Epidermal melanocyte (primary cell): ENCODE results near the gene NT5C3A.

ENCODE experiments used
- DNase-seq: peaks from one replicate; pipeline ENCODE4 v3.0.0; 2011; ENCODE audit warnings: low spot score; ENCODE audit not compliant: insufficient read length

Gene NT5C3A

DNA sequence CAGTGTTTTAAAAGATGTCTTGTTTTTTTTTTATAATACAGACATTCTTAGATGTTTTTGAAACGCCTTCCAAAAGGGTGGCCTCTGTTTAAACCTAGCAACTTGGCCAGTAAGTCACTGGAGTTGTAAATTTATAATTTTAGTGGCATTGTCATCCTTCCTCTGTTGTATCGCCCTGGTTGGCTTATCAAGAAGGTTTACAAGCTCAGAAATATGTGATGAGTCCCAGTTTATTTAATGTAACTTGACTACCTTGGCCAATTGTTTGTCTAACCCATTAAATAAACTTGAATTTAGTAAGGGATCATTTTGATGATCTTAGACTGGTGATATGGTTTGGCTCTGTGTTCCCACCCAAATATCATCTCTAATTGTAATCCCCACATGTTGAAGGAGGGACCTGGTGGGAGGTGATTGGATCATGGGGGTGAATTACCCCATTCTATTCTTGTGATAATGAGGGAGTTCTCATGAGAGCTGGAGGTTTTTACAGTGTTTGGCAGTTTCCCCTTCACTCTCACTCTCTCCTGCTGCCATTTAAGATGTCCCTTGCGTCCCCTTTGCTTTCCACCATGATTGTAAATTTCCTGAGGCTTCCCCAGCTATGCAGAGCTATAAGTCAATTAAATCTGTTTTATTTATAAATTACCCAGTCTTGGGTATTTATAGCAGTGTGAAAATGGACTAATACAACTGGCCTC is 13.4 kb upstream of the NT5C3A start:
- no peak for DNase-seq

DNA sequence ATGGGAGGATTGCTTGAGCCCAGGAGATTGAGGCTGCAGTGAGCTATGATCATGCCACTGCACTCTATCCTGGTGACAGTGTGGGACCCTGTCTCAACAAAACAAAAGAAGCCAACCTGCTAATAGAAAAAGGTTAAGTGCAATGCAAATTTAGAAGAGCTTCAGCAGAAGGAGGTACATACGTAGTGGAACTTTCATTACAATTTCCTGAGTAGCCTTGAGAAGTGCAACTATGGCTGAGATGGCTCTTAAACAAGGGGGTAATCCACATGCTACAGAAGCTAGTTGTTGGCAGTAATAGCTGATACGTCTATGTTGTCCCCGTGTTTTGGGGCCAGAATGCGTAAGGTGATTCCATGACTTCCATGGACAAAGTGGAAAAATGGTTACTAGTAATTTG is 10.7 kb upstream of the NT5C3A start:
- no peak for DNase-seq

DNA sequence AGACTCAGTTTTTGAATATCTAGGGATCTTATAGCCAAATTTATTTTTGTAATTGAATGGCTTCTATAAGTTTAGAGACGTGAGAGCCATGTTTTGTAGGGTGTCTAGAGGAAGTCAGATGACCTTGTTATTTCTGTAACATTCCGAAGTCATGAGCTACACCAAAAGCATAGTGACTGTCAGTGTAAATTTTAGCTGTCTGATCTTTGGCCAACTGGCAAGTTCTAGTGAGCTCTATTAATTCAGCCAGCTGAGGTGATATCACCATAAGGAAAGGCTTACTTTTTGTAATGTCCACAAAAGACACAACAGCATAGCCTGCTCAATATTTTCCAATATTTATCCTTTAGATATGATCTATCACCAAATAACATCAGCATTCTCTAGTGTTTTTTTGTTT is 9.9 kb upstream of the NT5C3A start:
- DNase-seq = peak; percentile 37

DNA sequence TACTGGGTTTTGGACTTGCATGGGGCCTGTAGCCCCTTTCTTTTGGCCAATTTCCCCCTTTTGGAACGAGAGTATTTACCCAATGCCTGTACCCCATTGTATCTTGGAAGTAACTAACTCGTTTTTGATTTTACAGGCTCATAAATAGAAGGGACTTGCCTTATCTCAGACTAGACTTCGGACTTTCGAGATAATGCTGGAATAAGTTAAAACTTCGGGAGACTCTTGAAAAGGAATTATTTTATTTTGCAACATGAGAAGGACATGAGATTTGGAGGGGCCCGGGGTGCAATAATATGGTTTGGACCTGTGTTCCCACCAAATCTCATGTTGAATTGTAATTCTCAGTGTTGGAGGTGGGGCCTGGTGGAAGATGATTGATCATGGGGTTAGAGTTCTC is 8.3 kb upstream of the NT5C3A start:
- DNase-seq = no peak

DNA sequence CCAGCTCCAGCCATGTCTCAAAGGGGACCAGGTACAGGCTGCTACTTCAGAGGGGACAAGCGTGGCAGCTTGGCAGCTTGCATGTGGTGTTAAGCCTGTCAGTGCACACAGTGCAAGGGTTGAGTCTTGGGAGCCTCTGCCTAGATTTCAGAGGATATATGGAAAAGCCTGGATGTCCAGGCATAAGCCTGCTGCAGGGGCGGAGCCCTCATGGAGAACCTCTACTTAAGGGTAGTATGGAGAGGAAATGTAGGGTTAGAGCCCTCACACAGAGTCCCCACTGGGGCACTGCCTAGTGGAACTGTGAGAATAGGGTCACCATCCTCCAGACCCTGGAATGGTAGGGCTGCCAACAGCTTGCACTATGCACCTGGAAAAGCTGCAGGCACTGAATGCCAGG is 7.7 kb upstream of the NT5C3A start:
- no peak for DNase-seq

DNA sequence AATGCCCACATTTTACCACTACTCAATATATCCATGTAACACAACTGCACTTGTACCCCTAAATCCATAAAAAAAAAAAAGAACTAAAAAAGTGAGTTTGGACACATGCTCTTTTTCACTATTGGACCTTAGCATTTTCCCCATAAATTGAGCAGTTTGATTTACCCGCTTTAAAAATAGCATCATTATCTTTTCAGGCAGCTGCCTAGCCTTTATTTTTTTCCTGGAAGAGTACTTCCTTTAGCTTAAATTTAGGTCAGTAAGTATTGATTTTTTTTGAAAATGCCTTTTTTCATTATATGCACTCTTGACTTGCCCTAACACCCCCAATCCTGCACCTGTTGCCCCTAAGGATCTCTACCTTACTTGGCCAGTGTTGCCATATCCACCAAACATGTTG is 5.3 kb upstream of the NT5C3A start:
- DNase-seq = no peak

DNA sequence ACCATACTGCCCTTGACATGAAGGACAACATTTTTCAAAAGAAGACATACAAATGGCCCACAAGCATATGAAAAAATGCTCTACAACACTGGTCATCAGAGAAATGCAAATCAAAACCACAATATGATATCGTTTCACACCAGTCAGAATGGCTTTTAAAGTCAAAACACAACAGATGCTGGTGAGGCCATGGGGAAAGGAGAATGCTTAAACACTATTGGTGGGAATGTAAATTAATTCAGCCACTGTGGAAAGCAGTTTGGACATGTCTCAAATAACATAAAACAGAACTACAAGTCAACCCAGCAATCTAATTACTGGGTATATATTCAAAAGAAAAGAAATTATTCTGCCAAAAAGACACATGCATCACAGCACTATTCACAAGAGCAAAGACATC is 4.2 kb upstream of the NT5C3A start:
- DNase-seq = no peak

DNA sequence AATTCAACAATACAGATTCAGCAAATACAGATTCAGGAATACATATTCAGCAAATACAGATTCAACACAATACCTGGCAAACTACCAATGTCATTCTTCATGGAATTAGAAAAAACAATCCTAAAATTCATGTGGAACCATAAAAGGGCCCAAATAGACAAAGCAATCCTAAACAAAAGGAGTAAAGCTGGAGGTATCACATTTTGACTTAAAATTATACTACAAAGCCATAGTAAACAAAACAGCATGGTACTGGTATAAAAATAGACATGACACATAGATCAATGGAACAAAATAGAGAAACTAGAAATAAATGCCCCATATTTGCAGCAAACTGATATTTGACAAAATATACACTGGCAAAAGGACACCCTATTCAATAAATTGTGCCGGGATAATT is 3.4 kb upstream of the NT5C3A start:
- no peak for DNase-seq

DNA sequence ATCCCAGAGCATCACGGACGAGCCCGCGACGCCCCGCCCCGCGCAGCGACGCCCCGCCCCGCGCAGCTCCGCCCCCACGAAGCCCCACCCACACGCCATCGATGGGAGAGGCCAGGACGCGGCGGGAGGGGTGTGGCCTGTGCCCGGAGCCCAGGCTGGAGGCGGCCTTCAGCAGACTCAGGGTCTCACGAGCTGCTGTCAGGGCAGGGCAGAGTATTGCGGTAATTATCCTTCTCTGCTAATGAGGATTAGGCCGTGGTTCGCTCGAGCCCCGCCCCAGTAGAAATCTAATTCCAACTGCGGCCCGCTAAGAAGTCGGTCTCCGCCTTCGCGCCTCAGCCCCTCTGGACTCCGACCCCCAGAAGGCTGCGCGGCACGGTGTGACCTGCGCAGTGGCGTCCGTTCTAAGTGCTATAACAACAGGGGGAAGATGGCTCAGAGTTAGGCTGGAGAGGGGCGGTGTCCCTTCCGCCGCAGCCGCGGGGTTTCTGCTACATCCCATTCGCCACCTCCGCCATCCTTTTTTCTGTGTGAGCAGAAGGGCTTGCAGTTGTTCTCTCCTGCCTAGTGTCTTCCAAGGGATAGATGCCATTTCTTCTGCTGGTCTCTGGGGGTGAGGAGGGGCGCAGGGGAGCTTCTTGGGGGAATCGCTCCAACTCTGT is 337 bp upstream of the NT5C3A start:
- DNase-seq = peak; percentile 89

DNA sequence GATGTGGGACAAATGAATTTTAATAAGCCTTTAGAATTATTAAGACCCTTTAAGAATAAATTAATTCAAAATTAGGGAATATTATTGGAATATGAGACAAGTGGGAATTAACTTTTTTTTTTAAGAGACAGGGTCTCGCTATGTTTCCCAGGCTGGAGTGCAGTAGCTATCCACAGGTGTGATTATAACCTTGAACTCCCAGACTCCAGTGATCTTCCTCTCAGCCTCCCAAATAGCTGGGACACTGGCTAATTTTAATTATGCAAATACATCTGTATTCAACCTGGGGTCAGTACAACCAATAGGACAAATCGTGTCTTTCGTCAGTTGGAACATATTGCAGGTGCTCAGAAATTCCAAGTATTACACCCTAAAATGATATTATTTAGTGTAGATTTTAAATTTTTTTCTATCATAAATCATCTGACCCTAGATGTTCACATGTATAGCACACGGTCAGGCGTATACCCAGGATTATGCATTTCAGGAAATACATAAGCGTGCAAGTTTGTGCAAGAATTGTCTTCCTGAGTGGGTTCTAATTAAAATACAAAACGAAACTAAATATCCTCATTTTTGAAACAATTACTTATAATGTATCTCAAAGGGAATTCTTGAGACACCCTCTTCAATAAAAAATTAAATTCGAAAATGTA is 1.2 kb downstream of the NT5C3A start:
- no peak for DNase-seq

DNA sequence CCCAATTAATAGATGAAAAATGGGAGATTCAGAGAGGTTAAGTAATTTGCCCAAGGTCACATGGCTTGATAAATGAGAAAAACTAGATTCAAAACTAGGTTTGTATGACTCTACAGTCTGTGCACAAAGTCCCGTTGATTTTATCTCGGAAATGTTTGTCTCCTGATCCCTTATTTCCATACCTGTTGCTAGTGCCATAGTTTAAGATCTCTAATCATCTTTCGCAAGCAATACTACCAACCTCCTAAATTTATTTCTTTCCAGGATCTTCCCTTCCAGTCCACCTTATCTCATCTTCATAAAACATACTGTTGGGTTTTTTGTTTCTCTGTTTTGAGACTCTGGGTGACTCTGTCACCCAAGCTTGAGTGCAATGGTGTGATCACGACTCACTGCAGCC is 2.9 kb downstream of the NT5C3A start:
- DNase-seq = no peak

DNA sequence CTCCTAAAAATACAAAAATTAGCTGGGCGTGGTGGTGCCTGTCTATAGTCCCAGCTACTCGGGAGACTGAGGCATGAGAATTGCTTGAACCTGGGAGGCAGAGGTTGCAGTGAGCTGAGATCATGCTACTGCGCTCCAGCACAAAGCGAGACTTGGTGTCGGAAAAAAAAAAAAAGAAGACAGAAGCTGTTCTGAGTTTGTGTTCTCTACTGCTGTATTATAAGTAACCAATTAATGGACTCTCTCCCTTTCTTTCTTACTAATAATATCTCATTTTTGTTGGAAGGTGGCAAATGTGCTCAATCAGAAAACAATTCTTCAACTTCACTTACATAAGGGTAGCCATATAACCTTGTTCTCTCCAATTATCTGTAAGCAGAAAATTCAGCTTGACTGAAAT is 7.4 kb downstream of the NT5C3A start:
- no peak for DNase-seq

DNA sequence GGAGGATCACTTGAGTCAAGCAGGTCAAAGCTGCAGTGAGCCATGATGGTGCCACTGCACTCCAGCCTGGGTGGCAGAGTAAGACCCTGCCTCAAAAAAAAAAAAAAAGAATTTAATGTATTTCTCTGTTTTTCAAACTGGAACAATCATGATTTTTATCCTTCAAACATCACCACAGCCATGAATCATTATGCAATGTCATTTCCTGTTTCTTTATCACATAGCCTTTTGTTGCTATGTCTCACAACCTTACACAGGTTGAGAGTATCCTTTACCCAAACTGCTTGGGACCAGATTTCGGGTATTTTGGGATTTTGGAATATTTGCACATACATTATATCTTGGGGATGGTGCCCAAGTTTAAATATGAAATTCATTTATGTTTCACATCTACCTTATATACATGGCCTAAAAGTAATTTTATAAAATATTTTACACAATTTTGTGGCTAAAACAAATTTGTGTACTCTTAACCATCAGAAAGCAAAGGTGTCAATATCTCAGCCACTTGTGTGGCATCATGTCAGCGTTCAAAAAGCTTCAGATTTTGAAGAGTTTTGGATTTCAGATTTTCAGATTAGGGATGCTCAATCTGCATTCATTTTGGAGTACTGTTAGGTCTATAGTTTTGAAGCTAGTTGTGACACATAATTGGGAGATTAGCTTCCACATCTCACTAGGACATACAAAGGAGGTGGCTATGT is 8.2 kb downstream of the NT5C3A start:
- no peak for DNase-seq

DNA sequence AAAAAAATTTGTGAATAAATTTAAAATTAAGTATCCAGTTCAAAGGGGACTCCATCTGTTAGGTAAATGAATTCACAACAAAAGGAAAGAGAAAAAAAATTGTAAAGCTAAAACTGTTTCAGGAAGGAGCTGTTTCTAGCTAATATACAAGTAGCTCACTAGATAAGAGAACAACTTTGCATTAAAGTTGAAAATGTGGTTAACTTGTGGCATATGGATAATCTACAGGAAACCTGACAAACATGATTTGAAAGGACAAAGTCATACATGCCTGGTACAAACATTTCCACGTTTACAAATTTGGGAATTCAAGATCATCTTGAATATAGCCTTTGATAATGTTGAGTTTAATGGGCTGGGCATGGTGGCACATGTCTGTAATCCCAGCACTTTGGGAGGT is 8.9 kb downstream of the NT5C3A start:
- DNase-seq = no peak

DNA sequence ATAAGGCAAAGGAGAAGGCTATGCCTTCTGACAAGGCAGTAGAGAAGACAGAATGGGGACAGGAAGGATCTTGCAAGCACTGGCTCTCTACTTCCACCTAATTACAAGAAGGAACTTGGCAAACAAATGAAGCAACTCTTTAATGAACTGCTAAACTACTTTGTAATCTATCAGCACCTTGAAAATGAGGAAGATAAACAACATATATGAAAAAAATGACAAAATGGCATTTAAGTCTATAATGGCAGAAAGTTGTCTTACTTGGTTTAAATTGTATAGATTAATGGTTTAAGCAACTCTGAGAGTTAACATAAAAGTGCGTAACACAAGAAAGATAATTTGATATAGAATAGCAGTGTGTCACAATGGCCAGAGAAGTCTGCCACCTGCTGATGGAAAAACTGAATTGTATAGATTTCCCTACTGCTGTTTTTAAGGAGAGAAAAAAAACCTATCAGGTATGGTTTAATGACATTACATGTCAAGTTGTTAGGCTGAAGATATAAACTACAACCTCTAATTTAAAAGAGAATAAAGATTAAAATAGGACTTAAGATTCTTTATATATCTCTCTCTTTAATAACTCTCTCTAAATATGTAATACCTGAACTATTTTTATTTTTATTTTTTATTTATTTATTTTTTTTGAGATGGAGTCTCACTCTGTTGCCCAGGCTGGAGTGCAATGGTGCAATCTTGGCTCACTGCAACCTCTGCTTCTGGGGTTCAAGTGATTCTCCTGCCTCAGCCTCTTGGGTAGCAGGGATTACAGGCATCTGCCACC is 11.8 kb downstream of the NT5C3A start:
- DNase-seq = peak; percentile 25

DNA sequence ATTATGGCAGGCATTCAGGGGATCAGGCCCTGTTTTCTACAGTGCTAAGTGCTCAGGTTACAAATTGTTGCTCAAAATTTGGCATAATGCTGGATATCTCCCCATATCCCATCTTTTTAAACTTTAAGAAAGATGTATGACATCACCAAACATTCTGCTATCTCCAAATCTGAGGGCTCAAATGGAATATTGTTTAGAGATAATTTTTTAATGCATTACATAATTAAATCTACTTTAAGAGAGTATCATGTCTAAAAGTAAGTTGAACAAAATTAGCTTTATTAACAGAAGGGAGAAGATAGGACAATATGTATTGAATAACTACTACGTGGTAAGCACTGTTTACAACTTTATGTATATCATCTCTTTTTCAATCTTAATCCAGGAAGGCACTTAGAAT is 13.9 kb downstream of the NT5C3A start:
- no peak for DNase-seq

DNA sequence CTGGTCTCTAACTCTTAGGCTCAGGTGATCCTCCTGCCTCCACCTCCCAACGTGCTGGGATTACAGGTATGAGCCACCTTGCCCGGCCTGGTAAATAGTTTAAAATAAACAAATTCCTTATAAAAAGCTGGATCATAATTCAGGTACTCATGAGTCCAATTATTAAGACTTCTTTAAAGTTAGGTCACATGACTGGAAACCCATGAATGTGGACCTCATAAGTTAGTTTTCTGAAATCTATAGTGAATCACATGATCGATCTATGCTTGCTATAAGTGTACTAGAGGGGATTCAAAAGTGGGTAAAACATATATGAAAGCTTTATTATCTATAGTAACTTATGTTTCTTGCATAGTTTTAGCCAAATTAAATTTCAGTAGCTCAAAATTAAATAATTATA is 14.3 kb downstream of the NT5C3A start:
- DNase-seq = no peak

DNA sequence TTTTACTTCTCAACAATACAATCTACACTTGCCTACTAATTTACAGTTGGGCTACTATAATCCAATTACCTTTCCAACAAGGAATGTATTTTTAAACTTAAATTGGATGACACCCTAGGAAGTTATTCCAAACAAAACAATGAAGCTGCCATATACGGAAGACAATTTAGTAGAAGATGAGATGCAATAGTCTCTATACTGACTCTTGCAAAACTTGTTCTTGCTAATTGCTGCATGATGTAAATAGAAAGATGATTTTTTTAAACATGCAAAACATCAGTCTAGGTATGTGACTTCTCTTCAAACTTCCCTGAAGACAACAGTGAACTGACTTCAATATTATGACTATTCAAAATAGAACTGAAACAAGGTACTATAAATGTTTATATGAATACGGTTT is 17.6 kb downstream of the NT5C3A start:
- DNase-seq = no peak

DNA sequence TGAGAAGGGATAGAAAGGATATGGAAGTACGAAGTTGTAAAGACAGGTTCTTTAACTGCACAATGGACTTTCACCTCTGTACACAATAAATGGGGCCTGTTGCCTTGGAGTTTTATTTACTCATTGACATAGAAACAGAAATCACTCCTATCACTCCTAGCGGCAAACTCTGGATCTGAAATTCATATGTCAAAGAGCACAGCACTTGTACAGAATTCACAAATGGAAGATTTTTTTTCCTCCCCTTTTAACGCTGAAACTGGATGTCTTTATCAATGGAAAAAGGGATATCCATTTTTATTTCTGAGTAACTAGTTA is 18.2 kb downstream of the NT5C3A start:
- no peak for DNase-seq

DNA sequence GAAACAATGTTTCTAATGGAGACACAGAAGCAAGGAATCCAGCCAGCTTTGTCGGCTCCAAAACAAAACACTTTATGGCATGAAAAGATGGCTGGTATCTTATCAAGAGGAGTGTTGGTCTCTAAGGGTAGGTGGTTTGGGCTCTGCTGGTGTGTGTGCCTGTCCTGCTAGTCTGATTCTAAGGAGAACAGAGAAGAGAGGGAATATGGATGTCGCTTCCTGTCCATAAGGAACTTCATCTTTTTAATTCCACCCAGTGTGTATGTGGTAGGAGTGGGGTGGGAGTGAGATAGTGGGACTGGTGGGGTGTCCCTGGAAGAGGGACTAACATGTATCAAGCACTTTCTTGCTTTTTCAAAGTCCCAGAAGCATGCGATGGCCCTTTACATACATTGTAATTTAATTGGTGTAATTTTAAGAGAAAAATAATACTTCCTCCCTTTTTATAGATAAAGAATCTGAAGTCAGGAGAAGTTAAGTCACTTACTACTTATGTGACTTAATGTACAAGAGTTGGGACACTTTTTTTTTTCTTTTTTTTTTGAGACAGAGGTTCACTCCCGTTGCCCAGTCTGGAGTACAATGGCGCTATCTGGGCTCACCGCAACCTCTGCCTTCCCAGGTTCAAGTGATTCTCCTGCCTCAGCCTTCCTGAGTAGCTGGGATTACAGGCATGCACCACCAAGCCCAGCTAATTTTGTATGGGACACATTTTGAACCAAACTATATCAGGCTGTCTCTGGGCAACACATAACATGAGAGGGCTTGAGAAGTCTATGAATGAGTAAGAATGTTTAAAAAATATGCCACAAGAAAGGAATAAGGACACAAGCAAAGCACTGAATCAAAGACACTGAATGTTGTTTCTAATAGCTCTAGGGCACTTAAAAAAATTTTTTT is 18.8 kb downstream of the NT5C3A start:
- DNase-seq = no peak
